CD4-positive, alpha-beta T cell treated with Interleukin-15 for 4 hours (primary cell): ENCODE data around the gene UBTD2.
"Not testable (repeated sequence)": the region's sequence is repeated elsewhere in the genome, so short reads cannot be mapped to it uniquely, and the experiment has no call there.

Source experiments
- DNase-seq: peaks from one replicate; pipeline ENCODE4 v3.0.0-alpha.2; 2020; ENCODE audit warnings: low spot score

The UBTD2 gene

DNA sequence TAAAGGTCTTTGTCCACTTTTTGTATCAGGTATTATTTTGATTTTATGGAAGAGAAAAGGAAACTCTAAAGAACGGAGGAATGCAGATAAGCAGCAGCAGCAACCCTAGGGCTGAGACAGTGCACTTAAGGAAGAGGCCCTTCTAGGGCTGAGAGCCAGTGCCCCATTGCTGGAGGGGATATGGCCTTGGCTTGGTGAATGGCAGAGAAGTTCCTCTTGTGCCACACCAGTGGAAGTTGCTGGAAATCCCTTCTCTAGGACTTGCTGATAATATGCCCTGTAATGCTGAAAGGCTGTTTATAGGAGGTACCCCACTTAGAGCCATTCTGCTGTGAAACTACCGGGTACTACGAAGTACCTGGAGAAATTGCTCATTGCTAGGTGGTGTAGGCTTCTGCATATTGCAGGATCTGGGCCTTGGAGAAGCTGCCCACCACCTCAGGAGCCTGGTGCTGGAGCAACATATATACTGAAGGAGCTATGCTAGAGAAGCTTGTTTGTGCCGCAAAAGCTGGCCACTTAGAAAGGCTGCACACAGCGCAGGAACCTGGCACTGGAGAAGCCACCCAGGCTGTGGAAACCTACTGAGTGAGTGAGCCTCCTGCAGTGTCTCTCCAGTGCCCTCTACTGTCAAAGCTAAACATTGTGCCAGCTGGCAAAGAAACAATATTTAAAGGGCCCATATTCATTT lies 9.6 kb upstream of the UBTD2 start:
- DNase-seq = peak; percentile 79

DNA sequence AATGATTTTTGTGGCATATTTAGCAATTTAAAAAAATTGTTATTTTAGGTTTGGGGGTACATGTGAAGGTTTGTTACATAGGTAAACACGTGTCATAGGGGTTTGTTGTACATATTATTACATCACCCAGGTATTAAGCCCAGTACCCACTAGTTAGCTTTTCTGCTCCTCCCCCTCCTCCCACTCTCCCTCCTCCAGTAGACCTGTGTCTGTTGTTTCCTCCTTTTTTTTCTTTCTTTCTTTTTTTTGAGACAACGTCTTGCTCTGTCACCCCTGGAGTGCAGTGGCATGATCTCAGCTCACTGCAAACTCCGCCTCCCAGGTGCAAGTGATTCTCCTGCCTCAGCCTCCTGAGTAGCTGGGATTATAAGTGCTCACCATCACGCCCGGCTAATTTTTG lies 8.3 kb upstream of the UBTD2 start:
- not testable (repeated sequence) for DNase-seq

DNA sequence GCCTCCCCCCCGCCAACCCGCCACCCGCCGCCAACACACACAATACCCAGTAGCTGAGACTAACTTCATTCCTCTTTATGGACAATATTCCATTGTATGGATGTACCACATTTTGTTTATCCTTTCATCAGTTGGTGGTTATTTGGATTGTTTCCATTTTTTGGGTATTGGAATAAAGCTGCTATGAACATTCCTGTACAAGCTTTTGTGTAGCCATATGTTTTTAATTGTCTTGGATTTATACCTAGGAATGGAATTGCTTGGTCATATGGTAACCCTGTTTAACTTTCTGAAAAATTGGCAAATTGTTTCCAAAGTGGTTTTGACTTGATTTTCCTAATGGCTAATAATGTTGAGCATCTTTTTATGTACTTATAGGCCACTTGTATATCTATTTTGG lies 4.9 kb upstream of the UBTD2 start:
- DNase-seq = no peak

DNA sequence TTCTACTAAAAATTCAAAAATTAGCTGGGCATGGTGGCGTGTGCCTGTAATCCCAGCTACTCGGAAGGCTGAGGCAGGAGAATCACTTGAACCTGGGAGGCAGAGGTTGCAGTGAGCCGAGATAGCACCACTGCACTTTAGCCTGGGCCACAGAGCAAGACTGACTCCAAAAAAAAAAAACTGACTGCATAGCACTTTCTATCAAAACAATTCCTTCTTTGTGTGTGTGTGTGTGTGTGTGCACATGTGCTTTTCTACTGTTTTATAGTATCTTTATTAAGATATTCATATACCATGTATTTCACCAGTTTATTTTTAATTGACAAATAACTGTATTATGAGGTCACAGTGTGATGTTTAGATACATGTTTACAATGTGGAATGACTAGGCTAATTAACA lies 3.6 kb upstream of the UBTD2 start:
- not testable (repeated sequence) for DNase-seq

DNA sequence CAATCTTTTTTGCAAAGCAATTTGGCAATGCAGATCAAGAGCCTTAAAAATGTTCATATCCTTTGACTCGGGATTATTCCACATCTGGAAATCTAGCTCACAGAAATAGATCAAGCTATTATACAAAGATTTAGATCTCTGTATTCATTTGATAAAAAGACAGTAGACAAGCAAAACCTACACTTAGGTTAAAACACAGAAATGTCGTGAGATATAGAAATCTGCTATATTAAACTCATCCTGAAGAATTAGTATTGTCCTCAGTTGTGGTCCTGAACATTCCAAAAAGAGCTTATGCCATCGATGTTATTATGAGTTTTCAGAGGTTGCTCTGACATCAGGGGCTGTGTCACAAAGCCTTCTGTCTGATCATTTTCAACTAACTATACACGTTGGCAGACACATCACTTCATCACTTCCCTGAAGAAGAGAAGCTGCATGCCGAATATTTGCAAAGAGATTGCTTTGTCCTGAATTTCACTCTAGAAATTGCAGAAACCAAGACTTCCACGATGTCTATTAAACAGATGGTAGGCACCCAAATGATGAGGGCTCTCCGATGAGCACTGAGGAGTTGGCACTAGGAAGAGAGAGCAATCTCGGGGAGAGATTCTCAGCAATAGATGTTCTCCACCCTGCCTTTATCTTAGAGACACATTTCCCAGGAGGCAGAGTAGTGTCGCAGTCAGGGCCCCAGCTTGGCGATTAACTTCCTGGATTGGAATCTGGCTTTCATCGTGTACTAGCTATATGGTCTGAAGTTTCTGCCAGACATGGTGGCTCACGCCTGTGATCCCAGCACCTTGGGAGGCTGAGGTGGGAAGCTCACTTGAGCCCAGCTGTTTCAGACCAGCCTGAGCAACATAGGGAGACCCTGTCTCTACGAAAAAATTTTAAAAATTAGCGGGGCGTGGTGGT lies 1.9 kb upstream of the UBTD2 start:
- no peak for DNase-seq

DNA sequence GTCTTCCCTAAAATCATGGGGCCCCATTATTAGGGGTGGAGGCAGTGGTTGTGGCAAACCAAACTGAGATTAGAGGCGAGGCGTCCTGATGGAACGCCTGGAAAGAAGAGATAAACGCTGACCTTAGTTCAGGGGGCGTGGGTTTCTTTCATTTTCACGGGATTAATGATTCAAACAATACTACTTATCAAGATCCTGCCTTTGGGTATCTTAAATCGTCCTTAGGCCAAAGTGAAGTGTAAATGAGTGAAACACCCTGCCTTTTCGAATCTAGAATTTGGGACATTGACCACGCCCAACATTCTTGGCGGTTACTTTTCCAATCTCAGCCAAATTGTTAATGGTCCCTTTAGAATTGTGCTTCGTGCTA lies 1.0 kb upstream of the UBTD2 start:
- no peak for DNase-seq

DNA sequence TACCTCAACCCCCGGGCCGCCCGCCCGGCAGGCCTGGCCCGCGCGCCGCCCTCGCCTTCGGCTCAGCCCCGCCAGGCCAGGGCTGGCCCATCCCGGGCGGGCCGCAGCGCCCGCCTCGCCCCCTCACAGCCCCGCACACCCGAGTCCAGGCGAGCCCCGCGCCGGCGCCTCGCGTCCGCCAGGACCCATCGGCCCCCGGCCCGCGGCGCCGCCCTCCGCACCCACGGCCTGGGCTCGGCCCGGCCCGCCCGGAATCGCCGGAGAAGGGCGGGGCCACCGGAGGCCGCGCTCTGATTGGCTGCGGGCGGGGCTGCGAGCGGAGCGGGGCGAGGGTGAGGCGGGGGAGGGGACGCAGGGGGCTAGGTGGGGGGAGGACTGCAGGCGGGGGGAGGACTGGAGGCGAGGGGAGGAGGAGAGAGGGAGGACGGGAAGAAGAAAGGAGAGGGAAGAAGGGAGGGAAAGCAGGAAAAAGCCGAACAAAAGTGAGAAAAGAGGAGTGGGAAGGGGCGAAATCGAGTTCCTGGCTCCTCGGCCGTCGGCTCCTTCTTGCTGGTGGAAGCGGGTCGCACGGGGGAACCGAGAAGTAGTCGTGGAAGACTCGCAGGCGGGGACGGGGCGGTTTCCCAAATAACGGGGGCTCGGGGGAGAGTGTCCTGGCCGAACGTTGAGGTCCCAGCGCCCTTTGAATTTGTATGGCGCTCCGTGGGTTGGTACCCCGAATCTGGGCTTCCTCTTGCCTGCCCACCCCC lies 472 bp upstream of the UBTD2 start:
- peak; percentile 70 for DNase-seq

DNA sequence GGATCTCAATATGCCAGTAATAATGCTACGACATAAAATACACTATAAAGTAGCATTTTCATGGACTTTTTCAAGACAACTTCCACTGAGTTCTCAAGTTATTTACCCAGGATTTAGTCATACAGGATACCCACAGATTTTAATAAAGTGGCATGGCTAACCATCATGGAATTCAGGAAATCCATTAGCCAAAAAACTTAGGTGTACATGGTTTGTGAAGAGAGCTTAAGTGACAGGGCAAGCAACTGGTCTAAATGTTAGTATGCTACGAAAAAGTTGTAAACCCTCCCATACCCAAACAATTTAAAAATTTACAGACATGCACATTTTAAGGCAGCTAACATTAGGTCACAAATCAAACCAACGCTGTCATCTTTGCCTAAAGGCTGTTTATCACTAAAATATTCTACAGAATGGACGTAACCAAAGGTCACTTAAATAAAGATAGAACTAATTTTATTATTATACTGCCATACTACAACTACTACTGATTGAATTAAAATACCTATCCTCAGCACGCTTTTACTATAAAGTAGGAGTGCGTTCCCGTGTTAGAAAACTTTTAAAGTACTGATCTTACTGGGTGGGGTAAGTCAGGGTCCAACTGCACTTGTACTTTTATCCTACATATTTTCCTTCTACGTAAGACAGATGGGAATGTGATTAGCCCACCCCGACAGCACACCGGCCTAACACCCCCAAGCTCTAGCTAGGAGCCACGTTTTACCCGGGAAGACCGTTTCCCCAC lies 1.1 kb downstream of the UBTD2 start:
- no peak for DNase-seq

DNA sequence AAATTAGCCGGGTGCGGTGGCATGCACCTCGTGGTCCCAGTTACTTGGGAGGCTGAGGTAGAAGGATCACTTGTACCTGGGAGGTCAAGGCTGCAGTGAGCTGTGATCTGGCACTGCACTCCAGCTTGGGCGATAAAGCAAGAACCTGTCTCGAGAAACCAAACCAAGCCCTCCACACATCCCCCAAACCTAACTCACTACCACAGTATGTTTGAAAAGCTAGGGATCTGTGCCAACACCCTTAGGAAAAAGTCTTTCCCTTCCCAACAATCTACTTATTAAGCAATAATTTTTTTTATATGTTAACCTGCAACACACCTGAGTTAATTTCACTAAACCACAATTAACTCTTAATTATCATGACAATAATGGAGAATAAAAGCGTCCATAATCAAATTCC lies 2.2 kb downstream of the UBTD2 start:
- DNase-seq = no peak

DNA sequence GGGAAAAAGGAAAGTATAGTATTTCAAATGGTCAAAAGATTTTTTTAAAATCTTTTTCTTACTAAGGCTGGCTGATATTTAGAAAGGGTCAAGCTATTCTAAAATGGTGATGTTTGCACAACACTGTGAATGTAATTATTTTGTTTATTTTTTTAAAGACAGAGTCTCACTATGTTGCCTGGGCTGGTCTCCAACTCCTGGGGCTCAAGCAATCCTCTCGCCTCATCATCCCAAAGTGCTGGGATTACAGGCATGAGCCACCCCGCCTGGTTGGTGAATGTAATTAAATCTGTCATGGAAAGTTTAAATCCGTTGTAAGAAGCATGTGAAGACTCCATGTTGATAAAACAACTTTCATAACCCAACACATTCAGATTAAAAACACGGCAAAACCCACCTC lies 2.6 kb downstream of the UBTD2 start:
- no peak for DNase-seq

DNA sequence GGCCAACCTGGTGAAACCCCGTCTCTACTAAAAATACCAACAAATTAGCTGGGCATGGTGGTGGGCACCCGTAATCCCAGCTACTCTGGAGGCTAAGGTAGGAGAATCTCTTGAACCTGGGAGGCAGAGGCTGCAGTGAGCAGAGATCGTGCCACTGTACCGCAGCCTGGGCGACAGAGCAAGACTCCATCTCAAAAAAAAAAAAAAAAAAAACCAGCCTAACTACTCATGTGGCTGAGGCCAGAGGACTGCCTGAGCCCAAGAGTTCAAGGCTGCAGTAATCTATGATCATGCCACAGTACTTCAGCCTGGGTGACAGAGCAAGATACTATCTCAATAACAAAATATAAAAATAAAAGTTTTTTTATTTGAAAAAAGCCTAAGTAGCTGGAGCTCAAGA lies 3.2 kb downstream of the UBTD2 start:
- no peak for DNase-seq

DNA sequence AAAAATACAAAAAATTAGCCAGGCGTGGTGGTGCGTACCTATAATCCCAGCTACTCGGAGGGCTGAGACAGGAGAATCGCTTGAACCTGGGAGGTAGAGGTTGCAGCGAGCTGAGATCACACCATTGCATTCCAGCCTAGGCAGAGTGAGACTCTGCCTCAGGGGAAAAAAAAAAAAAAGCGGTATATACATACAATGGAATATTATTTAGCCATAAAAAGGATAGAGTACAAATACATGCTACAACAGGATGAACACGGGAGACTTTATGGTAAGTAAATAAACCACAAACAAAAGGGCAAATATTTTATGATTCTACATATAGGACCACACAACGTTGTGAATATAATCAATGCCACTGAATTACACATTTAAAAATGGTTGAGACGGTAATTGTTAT lies 5.2 kb downstream of the UBTD2 start:
- DNase-seq = no peak

DNA sequence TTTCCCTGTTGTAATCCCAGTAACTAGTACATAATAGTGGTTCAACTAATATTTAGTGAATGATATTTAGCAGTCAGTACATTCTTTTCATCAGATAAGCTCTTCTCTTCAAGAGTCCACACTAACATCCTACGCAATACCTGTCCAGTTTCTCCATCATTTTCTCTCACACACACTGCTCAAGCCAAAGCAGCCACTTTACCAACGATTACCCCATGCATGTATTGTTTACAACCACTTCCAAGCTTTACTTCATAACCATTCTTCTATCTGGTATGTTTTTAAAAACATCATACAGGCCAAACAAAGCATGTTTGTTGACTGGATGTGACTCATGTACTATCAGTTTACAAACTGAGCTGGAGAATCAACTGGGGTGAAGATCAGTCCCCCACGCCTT lies 7.3 kb downstream of the UBTD2 start:
- no peak for DNase-seq

DNA sequence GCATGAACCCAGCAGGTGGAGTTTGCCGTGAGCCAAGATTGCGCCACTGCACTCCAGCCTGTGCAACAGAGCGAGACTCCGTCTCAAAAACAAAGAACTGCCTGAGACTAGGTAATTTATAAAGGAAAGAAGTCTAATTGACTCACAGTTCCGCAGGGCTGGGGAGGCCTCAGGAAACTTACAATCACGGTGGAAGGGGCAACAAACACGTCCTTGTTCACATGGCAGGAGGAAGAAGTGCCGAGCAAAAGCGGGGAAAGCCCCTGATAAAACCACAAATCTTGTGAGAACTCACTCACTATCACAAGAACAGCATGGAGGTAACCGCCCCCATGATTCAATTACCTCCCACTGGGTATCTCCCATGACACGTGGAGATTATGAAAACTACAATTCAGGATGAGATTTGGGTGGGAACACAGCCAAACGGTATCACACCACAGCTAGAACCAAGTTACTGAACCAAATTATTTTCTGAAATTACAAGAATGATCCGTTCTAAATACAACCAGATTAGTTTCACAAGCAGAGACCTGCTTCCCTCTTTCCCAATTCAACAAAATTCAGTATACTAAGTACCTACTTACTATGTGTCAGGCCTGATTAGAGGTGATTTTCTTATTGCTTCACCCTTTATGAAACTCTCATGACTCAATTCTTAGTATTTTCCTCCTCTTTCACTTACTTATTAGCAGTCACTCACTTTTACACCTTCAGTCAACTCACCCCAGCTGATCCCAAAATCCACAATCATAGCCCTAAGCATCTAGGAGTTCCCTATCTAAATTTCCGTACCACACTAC lies 8.4 kb downstream of the UBTD2 start:
- peak; percentile 57 for DNase-seq

DNA sequence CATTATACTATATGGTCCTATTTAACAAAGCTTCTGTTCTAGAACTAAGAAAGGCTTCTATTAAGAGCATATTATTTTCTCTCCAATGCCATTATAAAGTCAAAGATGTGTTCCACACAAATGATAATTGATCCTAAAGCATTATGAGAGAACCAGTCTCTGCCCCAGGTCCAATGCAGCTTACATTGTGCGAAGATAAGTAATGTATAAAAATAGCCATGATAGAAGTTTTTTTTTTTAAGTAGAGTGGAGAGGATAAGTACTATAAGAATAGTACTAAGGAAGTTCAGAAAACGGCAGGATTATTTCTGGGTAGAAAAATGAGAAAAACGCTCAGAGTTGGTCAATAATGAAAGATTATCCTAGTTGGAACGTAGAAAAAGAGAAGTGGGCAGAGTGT lies 15.6 kb downstream of the UBTD2 start:
- no peak for DNase-seq

DNA sequence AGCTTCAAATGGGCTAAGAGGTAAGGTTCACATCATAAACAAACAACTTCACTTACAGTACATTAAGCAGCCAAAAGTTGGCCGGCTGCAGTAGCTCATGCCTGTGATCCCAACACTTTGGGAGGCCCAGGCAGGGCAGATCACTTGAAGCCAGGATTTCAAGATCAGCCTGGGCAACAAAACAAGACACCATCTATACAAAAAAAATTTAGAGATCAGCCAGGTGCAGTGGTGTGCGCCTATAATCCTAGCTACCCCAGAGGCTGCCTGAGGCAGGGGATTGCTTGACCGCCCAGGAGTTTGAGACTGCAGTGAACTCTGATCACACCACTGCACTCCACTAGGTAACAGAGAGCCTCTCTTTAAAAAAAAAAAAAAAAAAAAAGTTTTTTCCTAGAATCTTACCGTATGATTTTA lies 16.9 kb downstream of the UBTD2 start:
- DNase-seq = no peak

DNA sequence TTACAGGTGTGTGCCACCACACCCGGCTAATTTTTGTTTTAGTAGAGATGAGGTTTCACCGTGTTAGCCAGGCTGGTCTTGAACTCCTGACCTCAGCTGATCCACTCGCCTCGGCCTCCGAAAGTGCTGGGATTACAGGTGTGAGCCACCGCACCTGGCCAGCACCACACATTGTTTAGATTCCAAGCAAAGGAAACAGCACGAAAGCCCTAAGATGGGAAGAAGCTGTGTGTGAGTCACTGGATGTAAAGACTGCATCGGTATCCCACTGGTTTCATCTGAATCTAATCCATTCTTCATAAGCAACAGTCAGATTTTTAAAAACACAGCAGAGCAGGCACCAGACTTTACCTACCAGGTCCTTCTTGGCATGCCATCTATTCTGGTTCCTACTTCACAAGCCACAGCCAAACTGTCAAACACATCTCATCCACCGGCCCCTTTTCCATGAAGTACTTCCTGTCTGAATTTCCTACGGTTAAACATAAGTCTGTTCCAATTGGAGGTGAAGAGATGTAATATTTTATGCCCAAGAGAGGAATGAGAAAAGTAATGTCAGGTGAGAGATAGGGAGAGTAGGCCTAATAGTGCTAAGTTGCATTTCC lies 17.4 kb downstream of the UBTD2 start:
- DNase-seq = no peak

DNA sequence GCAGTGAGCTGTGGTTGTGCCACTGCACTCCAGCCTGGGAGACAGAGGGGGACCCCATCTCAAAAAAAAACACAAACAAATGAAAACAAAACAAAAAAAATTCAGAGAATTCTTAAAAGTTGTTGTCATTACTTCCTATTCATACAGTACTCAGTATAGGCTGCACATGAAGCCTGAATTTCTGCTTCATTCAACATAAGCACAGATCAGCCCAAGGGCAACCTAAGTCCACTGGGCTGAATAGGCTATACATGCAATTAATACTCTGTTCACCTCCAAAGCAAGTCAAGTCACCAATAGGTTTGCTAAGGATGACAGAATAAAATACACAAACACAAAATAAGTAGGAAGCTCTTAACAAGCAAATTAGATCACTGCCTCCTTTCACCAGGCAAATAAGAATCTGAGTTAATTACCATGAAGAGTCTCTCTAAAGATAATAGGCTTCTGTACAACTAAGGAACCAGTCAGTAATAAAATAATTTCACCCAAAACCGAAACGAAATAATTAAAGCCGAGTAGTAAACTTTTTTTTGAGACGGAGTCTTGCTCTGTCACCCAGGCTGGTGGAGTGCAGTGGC lies 18.7 kb downstream of the UBTD2 start:
- no peak for DNase-seq

DNA sequence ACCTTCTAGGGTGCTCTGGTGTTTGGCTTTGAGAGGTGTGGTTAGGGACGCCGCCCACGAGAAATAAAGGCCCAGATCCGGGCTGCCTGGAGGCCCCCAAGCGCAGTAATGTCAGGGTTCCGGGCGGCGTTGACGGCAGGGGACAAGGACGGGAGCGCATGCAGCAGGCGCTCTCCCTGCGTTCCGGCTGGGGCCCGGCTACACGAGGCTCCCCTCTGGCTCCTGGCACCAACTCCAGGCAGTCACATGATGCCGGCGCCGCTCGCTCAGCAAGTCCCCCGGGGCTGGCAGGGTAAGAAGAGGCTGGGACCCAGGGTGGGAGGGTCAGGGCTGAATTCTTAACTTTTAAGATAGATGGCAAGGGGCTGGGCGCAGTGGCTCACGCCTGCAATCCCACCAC lies 28.1 kb downstream of the UBTD2 start:
- DNase-seq = no peak

DNA sequence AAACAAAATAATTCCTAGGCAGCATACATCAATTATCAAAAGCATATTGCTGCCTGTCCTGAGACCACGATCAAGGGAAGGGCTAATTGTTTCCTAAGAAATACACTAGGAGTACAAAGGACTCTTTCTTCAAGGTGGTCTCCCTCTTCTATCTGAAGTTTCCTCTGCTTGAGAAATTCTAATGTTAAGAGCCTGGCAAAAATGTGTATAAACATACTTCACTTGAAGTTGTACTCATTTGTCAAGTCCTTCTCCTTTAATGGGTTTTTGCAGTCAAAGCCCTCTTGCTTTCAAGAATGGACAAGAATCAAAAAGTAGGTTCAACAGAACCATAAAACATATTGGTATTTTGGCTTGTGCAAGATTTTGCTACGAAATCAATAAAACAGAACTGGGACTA lies 31.1 kb downstream of the UBTD2 start:
- DNase-seq = no peak

DNA sequence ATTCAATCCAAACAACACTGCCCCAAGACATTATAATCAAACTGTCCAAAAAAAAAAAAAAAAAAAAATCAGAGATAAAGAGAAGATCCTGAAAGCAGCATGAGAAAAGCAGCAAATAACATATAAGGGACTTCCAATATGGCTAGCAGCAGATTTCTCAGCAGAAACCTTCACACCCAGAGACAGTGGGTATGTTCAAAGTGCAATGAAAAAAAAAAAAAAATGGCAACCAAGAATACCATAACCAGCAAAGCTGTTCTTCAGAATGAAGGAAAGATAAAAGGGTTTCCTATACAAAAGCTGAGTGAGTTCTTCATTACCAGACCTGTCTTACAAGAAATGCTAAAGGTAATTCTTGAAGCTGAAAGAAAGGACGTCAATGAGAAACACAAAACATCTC lies 32.1 kb downstream of the UBTD2 start:
- DNase-seq = no peak
